Myocyte (in vitro differentiated cells): Measurements from ENCODE around the gene HYDIN. TPM values are rescaled to one million over a fixed set of nuclear protein-coding genes. Genes with fewer than 3 reads are reported as not detected.
A peak's percentile ranks its signal among the peaks of the same experiment; 100 is the strongest.
"Not testable (repeated sequence)": the region's sequence is repeated elsewhere in the genome, so short reads cannot be mapped to it uniquely, and the experiment has no call there.

ENCODE experiments used
- DNase-seq: peaks from one replicate; pipeline ENCODE4 v3.0.0-alpha.2; 2012; ENCODE audit warnings: low read depth
- total RNA-seq: library from RNA; depleted of rRNA; stranded (reverse); fragments of >200 nt; gene quantifications from 2 replicates; pipeline ENCODE4 v1.2.3, GENCODE V29; 2014

Gene HYDIN
- total RNA-seq, 1 donor from 2014 or later, result 0.37 TPM

DNA sequence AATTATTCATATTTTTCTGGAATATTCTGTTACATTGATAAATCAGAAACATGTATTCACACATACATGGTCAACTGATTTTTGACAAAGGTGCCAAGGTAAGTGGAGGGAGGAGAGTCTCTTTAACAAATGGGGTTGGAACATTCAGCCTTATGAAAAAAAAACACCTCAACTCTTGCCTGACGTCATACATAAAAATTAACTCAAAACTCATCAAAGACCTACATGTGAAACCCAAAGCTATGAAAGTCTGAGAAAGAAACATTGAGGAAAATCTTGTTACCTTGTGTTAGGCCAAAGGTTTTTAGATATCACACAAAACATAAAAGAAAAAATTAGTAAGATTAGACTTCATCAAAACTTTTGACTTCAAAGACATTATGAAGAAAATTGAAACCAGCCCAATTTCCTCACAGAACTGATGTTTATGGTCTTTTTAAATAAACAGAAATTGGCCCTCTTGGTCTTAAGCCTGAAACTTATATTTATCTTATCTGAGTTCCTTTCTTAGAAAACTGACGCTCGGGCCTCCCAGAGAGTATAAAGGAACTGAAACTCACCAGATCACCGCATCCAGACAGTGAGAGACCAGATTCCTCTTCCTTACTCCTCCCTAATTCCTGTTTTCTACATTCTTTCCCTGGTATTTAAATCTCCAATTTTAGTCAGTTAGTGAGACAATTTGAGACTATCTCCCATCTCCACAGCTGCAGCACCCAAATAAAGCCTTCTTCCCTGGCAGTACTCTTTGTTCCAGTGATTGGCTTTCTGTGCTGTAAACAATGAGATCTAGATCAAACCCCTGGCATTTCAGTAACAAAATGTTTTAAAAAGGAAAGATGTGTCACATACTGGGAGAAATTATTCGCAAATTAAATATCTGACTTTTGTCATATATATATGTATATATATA lies 4.0 kb downstream of the HYDIN start:
- DNase-seq, result no peak

DNA sequence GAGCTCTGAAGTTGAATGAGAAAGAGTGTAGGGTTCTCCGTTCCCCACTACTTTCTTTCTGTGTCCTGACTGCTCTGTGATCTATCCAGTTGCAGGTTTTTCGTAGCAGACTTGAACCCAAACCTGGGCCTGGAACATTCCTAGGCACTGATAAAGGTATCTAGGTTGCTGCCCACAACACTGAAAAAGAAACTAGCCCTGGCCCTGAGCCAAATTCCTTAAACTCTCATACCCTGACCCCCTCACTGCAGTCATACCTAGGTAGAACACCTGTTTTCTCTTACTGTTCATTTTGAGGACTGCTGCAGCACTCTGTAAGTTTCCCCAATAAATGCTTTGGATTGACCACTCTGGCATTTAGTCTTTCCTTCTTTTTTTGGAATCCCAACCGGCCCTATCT lies 5.4 kb downstream of the HYDIN start:
- no peak for DNase-seq

DNA sequence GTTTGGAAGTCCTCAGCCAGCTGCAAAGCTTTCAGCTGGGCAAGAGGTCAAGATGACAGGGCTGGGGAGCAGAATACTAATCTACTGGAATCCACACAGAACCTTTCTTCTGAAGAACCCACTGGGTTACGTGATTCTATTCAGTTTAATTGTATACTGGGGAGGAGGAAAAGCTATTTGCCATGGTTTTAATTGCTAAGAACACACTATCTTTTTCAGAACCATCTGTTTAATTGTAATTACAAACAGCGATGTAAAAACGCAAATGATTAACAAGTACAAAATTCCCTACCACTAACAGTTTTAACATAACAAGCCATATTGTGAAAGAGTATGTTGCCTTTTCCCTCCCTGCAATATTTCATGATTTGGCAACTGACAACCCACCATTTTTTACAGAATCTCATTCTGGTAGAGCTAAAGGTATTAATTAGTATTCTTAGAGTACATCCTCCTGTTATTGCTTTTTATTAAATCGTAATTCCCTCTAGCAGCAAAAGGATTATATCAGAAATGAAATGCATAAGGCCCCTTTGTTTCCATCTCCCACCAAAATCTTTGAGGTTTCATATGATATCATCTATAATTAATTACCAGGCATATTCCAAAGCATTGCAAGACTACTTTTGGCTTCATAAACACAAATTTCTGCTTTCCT lies 12.1 kb downstream of the HYDIN start:
- no peak for DNase-seq

DNA sequence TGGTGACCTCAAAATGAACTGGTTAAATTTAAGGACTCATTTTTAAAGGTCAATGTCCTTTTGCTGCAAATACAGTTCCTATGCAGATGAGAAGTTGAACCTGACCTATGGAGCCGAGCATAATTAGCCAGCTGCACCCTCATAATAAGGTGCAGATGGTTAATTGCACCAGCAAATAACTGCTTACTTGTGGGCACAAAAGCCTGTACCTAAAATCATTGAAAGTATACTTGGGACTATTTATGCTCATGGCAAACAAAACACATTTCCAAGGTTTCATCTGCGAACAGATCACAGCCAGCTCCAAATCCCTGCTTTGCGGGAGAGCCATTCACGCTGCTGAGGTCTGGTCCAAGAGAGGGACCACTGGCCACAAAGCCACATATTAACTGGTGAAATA lies 13.0 kb downstream of the HYDIN start:
- no peak for DNase-seq

DNA sequence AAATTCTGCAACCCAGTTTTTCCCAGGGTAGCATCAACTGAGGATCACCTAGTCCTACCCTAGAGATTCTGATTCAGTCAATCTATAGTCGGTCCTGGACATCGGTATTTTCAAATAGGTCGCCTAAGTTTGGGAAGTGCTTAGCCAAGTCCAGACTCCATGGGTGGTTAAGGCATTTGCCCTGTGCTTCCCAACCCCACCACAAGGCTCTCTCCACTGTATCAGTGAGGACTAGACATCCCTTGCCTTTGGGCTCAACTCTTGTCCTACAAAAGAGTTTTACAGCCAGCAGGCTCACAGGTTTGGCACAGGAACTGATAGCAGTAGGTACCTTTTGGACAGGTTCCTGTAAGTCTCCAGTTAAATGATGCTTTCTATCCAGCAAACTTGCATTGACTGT lies 13.8 kb downstream of the HYDIN start:
- no peak for DNase-seq

DNA sequence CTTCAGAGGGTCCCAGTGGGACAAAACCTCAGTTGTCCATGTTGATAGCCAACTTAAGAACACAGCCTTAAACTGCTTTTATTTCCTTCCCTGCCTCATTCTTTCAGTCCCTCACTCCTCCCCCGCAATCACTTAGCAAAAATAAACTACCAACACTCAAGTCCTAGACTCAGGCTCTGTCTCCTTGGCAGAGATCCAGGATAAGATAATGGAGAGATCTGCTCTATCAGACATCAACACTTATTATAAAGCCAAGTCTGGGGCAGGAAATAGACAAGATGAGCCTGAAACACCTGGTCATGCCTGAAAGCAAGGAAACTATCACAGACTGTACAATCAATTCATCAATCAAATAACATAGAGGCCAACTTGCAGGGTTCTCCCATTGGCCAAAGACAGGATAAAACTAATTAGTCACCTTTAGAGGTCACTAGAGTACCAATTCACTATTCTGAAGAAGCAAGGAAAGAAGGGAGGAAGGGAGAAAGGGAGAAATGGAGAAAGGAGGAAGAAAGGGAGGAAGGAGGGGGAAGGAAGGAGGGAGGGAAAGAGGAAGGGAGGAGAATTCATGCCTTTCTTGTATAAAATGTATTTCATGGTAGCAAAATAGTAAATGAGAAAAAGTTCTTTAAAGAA lies 15.7 kb downstream of the HYDIN start:
- DNase-seq, result peak; percentile 30

DNA sequence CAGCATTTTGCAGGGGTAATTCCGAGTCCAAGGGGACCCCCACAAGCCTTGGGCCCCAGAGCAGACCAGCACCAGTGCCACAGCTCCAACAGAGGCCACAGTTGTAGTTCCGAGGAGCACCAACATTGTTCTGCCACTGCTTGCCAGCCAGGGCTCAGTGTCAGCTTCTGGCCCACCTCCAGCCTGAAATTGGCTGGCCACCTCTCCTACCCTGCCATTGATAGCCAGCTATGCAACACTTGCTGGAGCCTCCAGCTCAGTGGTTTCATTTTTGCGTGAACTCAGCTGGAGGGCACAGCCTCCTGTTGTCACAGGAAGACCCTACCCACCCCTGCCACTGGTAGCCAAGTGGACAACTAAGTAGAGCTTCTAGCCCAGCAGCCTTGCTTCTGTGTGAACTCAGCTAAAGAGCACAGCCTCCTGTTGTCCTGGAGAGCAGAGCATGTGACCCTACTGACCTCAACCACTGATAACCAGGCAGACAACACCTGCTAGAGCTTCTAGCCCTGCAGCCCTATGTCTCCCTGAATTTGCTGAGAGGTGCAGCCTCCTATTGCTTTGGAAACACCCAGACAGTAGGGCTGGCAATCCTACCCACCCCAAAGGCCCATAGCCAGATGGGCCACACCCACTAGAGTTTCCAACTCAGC lies 24.9 kb downstream of the HYDIN start:
- no peak for DNase-seq

DNA sequence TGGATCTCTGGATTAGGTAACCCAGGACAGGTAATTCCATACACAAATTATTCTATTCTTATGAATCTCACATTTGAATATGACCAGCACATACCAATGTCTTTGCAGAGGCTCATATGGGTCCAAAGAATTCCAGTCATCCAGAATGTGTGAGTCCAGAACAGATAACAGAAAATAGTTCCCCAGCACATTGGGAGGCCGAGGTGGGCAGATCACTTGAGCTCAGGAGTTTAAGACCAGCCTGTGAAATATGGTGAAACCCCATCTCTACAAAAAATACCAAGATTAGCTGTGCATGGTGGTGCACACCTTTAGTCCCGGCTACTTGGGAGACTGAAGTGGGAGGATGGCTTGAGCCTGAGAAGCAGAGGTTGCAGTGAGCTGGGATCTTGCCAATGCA lies 26.9 kb downstream of the HYDIN start:
- DNase-seq, result no peak

DNA sequence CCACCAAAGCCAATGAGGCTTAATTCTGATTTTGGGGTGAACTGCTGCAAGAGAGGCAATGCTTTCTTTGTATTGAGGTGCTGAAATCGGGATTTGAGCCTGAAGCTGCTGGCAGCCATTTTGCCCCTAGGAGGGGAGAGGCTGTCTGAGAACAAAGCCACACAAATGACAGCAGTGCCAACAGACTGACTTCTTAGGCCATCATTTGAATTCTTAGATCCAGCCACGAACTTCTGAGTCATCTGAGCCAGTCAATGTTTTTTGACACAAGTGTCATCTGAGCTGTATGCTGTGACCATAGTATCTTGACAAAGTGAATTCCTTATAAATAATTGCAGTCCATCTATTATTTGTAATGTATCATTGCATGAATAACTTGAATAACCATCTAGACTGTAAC lies 29.0 kb downstream of the HYDIN start:
- DNase-seq, result no peak

DNA sequence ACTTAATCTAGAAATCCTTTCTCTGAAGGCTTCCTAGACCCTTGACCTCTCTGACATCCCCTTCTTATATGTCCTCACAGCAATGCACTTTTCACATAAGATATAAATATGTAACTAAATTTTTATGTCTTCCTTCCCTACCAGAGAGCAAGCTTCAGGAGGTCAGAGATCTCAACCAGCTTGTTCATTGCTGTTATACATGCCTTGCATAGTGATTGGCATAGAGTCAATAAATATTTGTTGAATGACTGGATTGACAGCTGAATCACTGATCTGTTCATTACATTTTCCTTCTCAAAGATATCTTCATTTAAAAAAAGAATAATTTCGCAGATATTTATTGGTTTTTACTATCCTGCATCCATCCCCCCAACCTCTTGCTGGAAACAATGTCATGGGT lies 29.5 kb downstream of the HYDIN start:
- no peak for DNase-seq

DNA sequence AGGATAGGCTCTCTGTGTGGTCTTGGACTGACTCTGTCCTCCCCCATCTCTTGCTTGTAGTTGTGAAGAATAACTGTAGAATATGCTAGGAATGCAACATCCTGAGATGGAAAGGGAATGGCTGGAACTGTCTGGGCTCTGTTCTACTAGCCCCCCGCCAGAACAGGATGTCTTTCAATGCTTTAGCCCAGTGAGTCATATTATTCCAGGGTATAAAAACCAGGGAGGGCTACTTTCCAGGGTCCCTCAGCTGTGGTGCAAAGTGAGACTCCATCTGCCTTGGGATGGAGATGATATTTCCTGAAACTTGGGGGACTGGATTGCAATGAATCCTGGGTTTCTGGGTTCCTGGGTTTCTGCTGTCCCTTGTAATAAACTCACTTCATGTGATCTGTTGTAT lies 32.1 kb downstream of the HYDIN start:
- no peak for DNase-seq

DNA sequence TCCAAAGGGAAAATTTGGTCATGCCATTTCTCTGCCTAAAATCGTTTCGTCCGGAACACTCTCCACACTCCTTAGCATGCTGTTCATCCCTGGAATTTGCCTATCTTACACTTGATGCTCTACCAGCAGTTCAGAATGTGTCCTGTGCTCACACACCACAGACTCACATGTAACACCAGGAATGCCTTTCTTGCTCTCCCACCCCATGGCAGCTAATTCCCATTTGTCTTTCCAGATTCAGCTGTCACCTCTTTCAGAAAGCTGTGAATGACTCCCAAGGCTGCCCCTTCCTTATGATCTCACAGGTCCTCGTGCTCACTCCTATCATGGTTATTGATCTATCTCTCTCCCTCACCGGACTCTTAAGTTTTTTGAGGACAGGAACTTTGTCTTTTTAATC lies 38.1 kb downstream of the HYDIN start:
- DNase-seq, result no peak

DNA sequence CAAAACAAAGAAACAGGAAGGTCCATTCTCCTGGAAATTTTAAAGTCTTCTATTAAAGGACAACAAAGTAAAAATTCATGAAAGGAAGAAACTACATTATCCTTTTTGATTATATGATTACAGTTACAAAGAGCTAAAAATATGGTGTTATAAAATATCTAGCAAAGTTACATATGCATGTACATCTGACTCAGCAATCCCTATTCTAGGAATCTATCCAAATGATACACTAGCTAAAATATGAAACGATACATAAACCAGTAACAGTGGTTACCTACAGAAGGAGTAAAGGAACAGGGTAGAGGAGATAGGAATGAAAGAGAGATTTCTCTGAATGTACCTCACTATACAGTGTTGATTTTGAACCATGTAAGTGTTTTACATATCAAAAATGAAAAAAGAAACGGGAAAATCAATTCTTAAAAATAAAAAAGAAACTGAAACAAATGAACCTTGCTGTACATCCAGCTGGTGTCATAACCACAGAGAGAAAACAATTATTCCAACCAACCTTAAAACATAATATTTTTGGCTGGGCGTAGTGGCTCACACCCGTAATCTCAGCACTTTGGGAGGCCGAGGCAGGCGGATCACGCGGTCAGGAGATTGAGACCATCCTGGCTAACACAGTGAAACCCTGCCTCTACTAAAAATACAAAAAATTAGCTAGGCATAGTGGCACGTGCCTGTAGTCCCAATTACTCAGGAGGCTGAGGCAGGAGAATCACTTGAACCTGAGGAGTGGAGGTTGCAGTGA lies 41.4 kb downstream of the HYDIN start:
- DNase-seq, result no peak

DNA sequence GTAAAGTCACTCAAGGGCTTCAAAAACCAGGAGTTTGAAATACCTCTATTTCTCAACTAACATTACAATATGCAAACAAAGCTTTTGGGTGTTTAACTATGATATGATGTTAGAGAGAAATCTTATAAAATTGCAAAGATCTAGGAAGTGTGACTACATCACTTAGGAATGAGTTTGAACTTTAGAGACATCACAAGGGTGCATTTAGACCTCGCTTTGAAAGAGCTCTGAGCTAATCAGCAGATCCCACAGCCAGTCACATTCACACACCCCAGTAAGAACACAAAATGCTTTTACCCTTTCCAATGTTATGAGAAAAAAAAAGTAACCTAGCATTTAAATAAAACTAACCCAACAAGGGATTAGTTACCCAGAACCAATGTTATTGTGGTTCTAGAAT lies 45.2 kb downstream of the HYDIN start:
- no peak for DNase-seq

DNA sequence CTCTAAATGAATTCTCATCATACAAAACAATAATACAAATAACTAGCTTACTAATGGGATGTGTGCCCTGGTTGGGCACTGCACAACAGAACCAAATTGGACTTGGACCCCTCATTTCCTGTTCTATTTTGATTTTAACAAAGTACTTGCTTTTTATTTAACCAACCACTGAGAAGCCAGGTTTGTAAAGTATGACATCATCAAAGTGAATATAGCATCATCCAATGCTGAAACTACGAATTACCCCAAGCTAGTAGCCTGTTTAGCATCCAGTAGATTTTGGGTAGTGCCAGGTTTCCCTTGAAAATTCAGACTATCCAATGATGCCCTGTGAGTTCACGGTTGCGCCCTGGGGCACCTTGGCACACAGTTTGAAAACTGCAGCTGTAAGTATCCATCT lies 51.0 kb downstream of the HYDIN start:
- DNase-seq, result no peak

DNA sequence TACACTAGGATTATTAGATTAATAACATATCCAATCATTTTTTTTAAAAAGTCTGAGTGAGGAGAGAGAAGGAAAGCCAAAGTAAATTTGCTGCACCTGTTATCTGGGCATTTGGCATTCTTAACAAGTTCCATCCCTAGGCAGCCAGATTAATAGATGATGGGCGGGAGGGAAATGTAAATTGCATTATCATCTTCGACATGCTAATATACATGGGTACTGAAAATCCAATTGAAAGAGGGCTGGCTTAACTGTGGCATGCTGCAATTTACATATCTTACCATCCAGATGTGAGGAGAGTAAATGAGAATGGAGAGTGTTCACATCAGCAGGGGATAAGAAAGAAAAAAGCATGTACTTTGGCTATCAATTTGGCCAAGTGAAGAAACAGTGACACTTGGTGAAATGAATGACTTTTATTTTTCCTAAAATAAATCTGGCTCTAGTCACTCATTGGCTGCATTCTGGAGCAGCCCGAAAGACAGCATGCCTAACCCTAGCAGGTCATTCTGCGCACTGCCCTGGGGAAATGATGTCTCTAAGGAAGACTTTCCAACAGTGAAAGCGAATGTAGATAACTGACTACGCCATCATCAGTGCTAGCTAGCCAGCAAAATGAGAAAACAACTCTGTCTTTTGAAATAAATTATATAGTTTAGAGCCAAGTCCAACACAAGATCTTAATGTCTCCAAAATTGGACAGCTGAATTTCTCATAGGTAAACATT lies 57.9 kb downstream of the HYDIN start:
- DNase-seq, result no peak

DNA sequence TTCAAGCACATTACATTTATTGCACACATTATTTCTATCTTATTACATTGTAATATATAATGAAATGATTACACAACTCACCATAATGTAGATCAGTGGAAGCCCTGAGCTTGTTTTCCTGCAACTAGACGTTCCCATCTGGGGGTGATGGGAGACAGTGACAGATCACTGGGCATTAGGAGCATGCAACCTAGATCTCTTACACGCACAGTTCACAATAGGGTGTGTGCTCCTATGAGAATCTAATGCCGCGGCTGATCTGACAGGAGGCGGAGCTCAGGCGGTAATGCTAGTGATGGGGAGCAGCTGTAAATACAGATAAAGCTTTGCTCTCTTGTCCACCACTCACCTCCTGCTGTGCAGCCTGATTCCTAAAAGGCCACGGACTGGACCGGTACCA lies 69.5 kb downstream of the HYDIN start:
- DNase-seq, result not testable (repeated sequence)

DNA sequence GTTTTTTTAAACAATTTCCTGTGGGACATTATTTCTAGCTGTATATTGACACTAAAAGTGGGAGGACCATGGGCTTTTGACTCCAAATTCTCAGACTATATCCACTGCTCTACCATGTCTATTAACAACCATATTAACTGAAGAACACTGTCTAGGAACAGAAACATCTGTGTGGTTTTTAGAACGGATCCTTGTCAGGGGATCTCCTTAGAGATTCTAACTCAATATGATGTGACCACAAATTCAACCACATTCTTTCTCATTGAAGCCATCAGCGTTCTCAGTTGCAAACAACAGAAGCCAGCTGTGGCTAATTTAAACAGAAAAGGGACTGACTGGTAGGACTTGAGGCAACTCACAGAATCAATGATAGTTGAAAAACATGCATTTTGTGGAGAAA lies 73.2 kb downstream of the HYDIN start:
- DNase-seq, result not testable (repeated sequence)

DNA sequence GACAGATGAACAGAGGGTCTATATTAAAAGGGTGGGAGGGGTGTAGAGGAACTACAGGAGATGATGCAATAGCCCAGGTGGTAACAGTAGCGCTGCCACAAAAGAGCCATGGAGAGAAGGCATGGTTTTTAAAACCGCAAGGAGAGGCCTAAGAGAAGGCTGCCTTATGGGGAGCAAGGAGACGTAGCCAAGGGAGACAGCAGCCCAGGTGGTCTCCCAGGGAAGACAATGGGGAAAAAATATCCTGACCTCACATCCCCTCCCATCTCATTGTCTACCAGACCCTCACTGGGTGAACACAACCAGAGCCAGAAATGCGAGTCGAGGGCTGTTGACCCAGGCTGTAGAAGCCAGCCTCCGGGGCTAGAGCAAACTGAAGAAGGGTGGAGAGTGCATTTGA lies 77.2 kb downstream of the HYDIN start:
- DNase-seq, result not testable (repeated sequence)

DNA sequence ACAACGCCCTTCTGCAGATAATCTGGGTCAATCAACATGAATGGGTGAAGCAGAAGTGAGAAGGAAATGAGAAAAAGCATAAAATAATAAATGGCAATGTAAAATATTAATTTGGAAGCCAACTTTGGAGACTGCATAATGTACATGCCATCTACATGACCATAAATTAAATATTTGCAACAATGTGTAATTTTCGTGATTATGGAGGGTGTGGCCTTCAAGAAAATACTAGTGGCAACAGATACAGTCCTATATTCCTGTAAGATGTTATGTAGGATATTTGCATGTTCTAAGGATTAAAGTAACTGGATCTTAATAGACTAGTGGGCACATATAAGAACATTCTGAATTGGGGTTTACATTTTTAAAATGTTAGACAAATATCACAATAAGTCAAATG lies 78.9 kb downstream of the HYDIN start:
- DNase-seq, result not testable (repeated sequence)
